Heart left ventricle (tissue), 16 donors: ENCODE data around the gene COL15A1. TPM values are rescaled to one million over a fixed set of nuclear protein-coding genes. Genes with fewer than 3 reads are reported as not detected.
A peak's percentile ranks its signal among the peaks of the same experiment; 100 is the strongest.

ENCODE experiments used
- ATAC-seq, 4 donors: fragments of 200-7000 bp; cut with Tn5 transposase; one replicate each; pipeline ENCODE4 v1.9.1; 2020 to 2022; ENCODE audit warnings: moderate library complexity in 4 of 4, mild to moderate bottlenecking in 3 of 4, moderate number of reproducible peaks in 1 of 4
- DNase-seq, 5 donors: peaks; one replicate each; pipeline ENCODE4 v3.0.0-alpha.2; 2020
- H3K27ac ChIP-seq, 12 donors: fragments of 200-600 bp; sonication (generic) in 4 of 12; one replicate each; pipeline versions ENCODE4 v1.5.0 to v1.8.0; 2016 to 2022; ENCODE audit warnings: mild to moderate bottlenecking in 2 of 12
- H3K27me3 ChIP-seq, 9 donors: fragments of 200-600 bp; sonication (generic) in 2 of 9; one replicate each; pipeline versions ENCODE4 v1.5.1 to v1.8.0; 2016 to 2022; ENCODE audit warnings: mild to moderate bottlenecking in 3 of 9
- H3K36me3 ChIP-seq, 9 donors: fragments of 200-600 bp; sonication (generic) in 2 of 9; one replicate each; pipeline versions ENCODE4 v1.5.0 to v1.8.0; 2018 to 2022; ENCODE audit warnings: mild to moderate bottlenecking in 2 of 9
- H3K4me1 ChIP-seq, 12 donors: fragments of 200-600 bp; sonication (generic) in 4 of 12; one replicate each; pipeline versions ENCODE4 v1.5.0 to v1.8.0; 2016 to 2022; ENCODE audit warnings: mild to moderate bottlenecking in 3 of 12
- H3K4me3 ChIP-seq, 12 donors: fragments of 200-600 bp; sonication (generic) in 4 of 12; one replicate each; pipeline versions ENCODE4 v1.5.0 to v1.8.0; 2017 to 2022; ENCODE audit warnings: mild to moderate bottlenecking in 9 of 12, moderate library complexity in 4 of 12
- H3K9me3 ChIP-seq, 12 donors: fragments of 200-600 bp; sonication (generic) in 4 of 12; one replicate each; pipeline versions ENCODE4 v1.5.0 to v1.8.0; 2016 to 2022; ENCODE audit warnings: mild to moderate bottlenecking in 1 of 12
- CTCF ChIP-seq, 12 donors: fragments of 200-600 bp; sonication (generic) in 4 of 12; IDR thresholded peaks; one replicate each; pipeline versions ENCODE4 v1.5.0 to v1.8.0; 2018 to 2022; ENCODE audit warnings: antibody characterized with exemption in 12 of 12, mild to moderate bottlenecking in 5 of 12
- POLR2A ChIP-seq, 2 donors: fragments of 450-650 bp; IDR thresholded peaks; one replicate each; pipeline ENCODE4 v1.6.1; 2017; ENCODE audit warnings: antibody characterized with exemption in 2 of 2, mild to moderate bottlenecking in 2 of 2, moderate library complexity in 2 of 2
- WGBS, 4 donors: extraction: QIAGEN DNeasy Blood & Tissue Kit in 2 of 4; methylation state at CpG; one replicate each; pipeline versions ENCODE4 v1.1.5 to v1.1.7; 2013 to 2018; 5-methylcytosine and 5-hydroxymethylcytosine counted together
- intact Hi-C, 10 donors: fragments of 100-400 bp; cut with DNase I; formaldehyde crosslinking; loops; one replicate each; pipeline versions ENCODE4 v1.11.1 to v1.14.2; 2022
- polyA plus RNA-seq, 2 donors: library from polyadenylated mRNA; stranded (reverse); fragments of 200-250 nt; gene quantifications; one replicate each; pipeline ENCODE4 v1.2.3, GENCODE V29; 2013
- total RNA-seq, 9 donors: library from RNA; depleted of rRNA in 2 of 9; stranded (reverse); fragments of >200 nt in 2 of 9; fragmentation: NEBNext Ultra II Directional in 3 of 9; extraction: Animal tissue kit (Norgen Biotek cat#: 25700) in 3 of 9; gene quantifications; one replicate each; pipeline versions ENCODE4 v1.1.0 to v1.2.4, GENCODE V29; 2016 to 2023
- donor health status: ischemic (EF 13 %, LVEDD 7.1; RV severe dilation, severe dysfunction).
- donor health status: healthy with polysubstance abuse.
- donor health status: DM: no; HTN: yes; CAD: no.
- donor health status: DM: no; HTN: no; CAD: no.
- donor health status: ischemic (EF 25% LVEDD 6.9; RV normal size, moderate dysfunction).
- donor health status: ischemic (EF 25% LVEDD 5.7; RV mildly dilated, moderate dysfunction).
- donor health status: healthy.
- donor health status: DM: yes; HTN: yes; CAD: no.
- donor health status: ischemic (EF 35%, LVEDD 5.7; RV mildly dilated, moderate dysfunction).
- donor health status: nonischemic (EF 11% LVEDD 7.7; RV severe dilation, severe dysfunction).
- donor health status: DM: yes; HTN: yes; CAD: no.
- donor health status: PGD.
- donor health status: ischemic (EF 29% LVEDD 5.4; RV normal size, mild dysfunction).
- donor health status: nonischemic (EF 23%, LVEDD 6.1; RV moderate dilation, normal function).

Gene COL15A1
- total and polyA plus RNA-seq, 11 donors: 12.4 to 81.0 (median 38.8) TPM

DNA sequence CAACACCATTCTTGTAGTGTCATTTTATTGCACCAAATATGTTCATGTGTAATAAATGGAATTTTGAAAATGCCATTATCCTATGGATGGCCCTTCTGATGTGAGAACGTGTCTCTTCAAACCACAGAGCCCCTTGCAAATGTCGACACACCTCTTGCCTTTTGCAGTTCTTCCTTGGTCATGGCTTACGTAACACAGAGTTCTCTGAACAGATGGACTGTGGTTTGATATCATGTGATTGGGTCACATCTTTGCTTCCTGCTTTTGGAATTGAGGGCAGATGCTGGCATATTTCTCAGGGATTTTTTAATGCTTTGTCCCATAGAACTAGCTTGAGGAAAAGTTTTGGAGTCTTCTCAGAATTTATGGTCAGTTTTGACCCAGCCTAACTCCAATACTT is 165.8 kb downstream of the COL15A1 start:
- intact Hi-C loops: loop anchor here in 2 of 10 donors (5.0 to 10.0 kb wide), 2 partner anchors 105 to 113 kb away; partner anchors contain the start of genes ALG2 (in 1 of the 2) and SEC61B (in 1 of the 2)
- ATAC-seq (no peak), DNase-seq (no peak)
- Histone ChIP-seq H3K36me3 (peaks cover 0 to 5% (median 0%) of the 10 kb centered on the region in 9 donors), H3K4me1 (peaks cover 0 to 88% (median 56%) of the 10 kb centered on the region in 12 donors), H3K27me3 (no peaks in the 10 kb centered on the region), H3K9me3 (no peaks in the 10 kb centered on the region), H3K27ac (peak overlapping the region in 2 of 12 donors; percentile 26 to 61), H3K4me3 (no peak overlapping the region)
- no peak for TF ChIP-seq CTCF (IDR thresholded peaks at IDR 0.05)
- no peak for TF ChIP-seq POLR2A (IDR thresholded peaks at IDR 0.05)
- WGBS, 4 donors: 67 to 80% (median 74%) methylated on average over 3 of the region's 3 CpGs

GRCh38 chr9:99112750-99113413 is 169.2 kb downstream of the COL15A1 start:
- H3K9me3 ChIP-seq: no peaks in the 10 kb centered on the region
- intact Hi-C loops: loop anchor here in 1 of 10 donors (10.0 kb wide), 1 partner anchor 118 kb away; no protein-coding TSS in a partner anchor
- no peak for DNase-seq
- 70 to 81% (median 77%) methylated on average over 6 of the region's 6 CpGs for WGBS, 4 donors
- H3K27me3 ChIP-seq: no peaks in the 10 kb centered on the region
- no peak for ATAC-seq
- H3K4me1 ChIP-seq: peaks cover 0 to 85% (median 47%) of the 10 kb centered on the region in 12 donors
- H3K36me3 ChIP-seq: peaks cover 0 to 5% (median 0%) of the 10 kb centered on the region in 9 donors
- TF ChIP-seq CTCF (IDR thresholded peaks at IDR 0.05) (no peak), POLR2A (IDR thresholded peaks at IDR 0.05) (no peak)
- peak overlapping the region in 1 of 12 donors; percentile 19 for H3K27ac ChIP-seq
- H3K4me3 ChIP-seq: no peak overlapping the region

DNA sequence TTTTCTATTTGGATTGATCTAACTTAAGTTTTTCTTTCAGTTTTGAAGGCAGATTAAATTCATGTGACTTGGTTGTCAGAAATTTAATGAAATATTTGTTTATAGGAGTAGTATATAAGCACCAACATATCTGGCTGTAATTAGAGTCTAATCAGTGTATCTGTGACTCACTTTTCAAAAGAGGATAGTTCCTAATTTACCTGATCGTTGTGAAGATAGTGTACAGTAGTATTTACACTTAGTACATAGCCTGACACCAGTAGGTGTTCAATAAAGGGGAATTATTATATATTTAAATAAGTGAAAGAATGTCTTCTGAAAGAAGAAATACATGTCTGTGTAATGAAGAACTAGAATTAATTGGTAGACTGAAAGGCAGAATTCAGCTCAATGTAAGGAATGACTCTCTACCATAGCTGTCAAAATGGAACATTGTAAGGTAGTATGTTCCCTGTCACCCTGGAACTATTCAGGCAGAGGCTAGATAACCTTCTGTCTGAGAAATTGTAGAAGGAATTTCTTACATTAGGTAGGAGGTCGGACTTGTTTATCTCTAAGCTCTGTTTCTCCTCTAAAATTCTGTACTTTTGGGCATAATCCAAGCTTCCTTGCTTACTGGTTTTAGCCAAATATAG is 169.8 kb downstream of the COL15A1 start:
- intact Hi-C loops: loop anchor here in 1 of 10 donors (10.0 kb wide), 1 partner anchor 119 kb away; no protein-coding TSS in a partner anchor
- Histone ChIP-seq H3K4me3 (no peak overlapping the region), H3K27ac (peak overlapping the region in 2 of 12 donors; percentile 14 to 19), H3K4me1 (peaks cover 0 to 85% (median 41%) of the 10 kb centered on the region in 12 donors), H3K36me3 (peaks cover 0 to 5% (median 0%) of the 10 kb centered on the region in 9 donors), H3K9me3 (no peaks in the 10 kb centered on the region), H3K27me3 (no peaks in the 10 kb centered on the region)
- ATAC-seq: no peak
- WGBS, 4 donors: 58 to 69% (median 63%) methylated on average over 2 of the region's 2 CpGs
- TF ChIP-seq POLR2A (IDR thresholded peaks at IDR 0.05) (no peak), CTCF (IDR thresholded peaks at IDR 0.05) (no peak)
- DNase-seq: no peak

- no peak overlapping the region for H3K4me3 ChIP-seq
- peaks cover 0 to 85% (median 41%) of the 10 kb centered on the region in 12 donors for H3K4me1 ChIP-seq
- peaks cover 0 to 5% (median 0%) of the 10 kb centered on the region in 9 donors for H3K36me3 ChIP-seq
- no peaks in the 10 kb centered on the region for H3K9me3 ChIP-seq
- H3K27ac ChIP-seq: peak overlapping the region in 2 of 12 donors; percentile 14 to 19
- intact Hi-C loops: loop anchor here in 1 of 10 donors (10.0 kb wide), 1 partner anchor 119 kb away; no protein-coding TSS in a partner anchor
- TF ChIP-seq POLR2A (IDR thresholded peaks at IDR 0.05) (no peak), CTCF (IDR thresholded peaks at IDR 0.05) (no peak)
- H3K27me3 ChIP-seq: no peaks in the 10 kb centered on the region
- 70 to 77% (median 76%) methylated on average over 3 of the region's 3 CpGs for WGBS, 4 donors
- DNase-seq: no peak
- no peak for ATAC-seq
Measured at GRCh38 chr9:99114049-99114440, 170.3 kb downstream of the COL15A1 start.
